22Rv1 (cell line): ENCODE data around the gene COG5.

ENCODE experiments used
- CTCF ChIP-seq: fragments of 450-650 bp; IDR thresholded peaks from 2 replicates; pipeline ENCODE4 v1.5.1; 2017; ENCODE audit warnings: mild to moderate bottlenecking
- ZFX ChIP-seq: fragments of 450-650 bp; IDR thresholded peaks from 2 replicates; pipeline ENCODE4 v1.6.1; 2017; ENCODE audit warnings: antibody characterized with exemption, borderline replicate concordance

DNA sequence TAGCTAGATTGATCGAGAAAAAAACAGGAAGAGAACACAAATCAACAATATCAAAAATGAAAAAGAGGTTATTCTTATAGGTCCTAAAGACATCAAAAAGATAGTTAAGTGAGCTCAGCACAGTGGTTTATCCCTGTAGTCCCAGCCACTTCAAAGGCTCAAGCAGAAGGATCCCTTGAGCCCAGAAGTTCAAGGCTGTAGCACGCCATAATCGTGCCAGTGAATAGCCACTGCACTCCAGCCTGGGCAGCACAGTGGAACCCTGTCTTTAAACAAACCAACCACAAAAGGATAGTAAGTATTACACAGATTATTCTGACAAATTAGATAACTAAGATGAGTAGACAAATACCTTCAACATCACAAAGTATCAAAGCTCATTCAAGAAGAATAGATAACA is 311.8 kb downstream of the COG5 start:
- TF ChIP-seq CTCF: no peak
- no peak for TF ChIP-seq ZFX
